ENCODE measurements around the gene ARHGAP40.

DNA sequence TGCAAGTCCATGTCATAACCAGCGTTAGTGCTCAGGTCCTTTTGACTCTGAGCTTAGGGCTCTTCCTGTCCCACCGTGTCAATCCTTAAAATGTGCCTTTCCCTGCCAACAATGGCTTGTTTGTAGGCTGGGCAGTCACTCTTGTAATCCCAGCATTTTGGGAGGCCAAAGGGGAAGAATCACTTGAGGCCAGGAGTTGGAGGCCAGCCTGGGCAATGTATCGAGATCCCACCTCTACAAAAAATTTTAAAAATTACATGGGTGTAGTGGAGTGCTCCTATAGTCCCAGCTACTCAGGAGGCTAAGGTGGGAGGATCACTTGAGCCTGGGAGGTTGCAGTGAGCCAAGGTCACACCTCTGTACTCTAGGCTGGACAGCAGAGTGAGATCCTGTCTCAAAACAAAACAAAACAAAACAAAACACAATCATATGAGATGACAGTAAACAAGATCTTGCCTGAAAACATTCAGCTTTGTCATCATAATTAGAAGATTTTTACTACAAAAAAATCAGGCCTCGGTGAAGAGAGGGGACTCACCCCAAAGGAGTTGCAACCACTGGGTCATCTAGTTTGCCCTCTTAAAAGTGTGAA, 70.2 kb downstream of the ARHGAP40 start:
- TF ChIP-seq, protein P1, sequence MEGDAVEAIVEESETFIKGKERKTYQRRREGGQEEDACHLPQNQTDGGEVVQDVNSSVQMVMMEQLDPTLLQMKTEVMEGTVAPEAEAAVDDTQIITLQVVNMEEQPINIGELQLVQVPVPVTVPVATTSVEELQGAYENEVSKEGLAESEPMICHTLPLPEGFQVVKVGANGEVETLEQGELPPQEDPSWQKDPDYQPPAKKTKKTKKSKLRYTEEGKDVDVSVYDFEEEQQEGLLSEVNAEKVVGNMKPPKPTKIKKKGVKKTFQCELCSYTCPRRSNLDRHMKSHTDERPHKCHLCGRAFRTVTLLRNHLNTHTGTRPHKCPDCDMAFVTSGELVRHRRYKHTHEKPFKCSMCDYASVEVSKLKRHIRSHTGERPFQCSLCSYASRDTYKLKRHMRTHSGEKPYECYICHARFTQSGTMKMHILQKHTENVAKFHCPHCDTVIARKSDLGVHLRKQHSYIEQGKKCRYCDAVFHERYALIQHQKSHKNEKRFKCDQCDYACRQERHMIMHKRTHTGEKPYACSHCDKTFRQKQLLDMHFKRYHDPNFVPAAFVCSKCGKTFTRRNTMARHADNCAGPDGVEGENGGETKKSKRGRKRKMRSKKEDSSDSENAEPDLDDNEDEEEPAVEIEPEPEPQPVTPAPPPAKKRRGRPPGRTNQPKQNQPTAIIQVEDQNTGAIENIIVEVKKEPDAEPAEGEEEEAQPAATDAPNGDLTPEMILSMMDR (conservative IDR thresholded peaks at IDR 0.05), result no peak
- no peak for TF ChIP-seq ZFX (IDR thresholded peaks at IDR 0.05)
